GM23338 (cell line): ENCODE measurements around the gene FAF1. TPM values are rescaled to one million over a fixed set of nuclear protein-coding genes. Genes with fewer than 3 reads are reported as not detected.

ENCODE experiments used
- ATAC-seq: fragments of 200-7000 bp; cut with Tn5 transposase; 3 replicates; pipeline ENCODE4 v1.9.1; 2020
- DNase-seq: peaks from one replicate; pipeline ENCODE4 v3.0.0-alpha.2; 2015; ENCODE audit warnings: low spot score
- H2AFZ ChIP-seq: fragments of 200-600 bp; sonication (generic); 2 replicates; pipeline ENCODE4 v1.8.0; 2016; ENCODE audit warnings: antibody characterized with exemption, mild to moderate bottlenecking, moderate library complexity
- H3F3A ChIP-seq: fragments of 200-600 bp; sonication (generic); replicated peaks from 2 replicates; pipeline ENCODE4 v1.8.0; 2017; ENCODE audit warnings: antibody characterized with exemption, mixed run types, low read depth
- H3K27ac ChIP-seq: fragments of 200-600 bp; sonication (generic); 2 replicates; pipeline ENCODE4 v1.6.1; 2016; ENCODE audit warnings: low read depth
- H3K27me3 ChIP-seq: fragments of 200-600 bp; sonication (generic); 2 replicates; pipeline ENCODE4 v1.8.0; 2016; ENCODE audit warnings: mild to moderate bottlenecking, mixed run types, moderate library complexity; ENCODE audit not compliant: insufficient read depth
- H3K36me3 ChIP-seq: fragments of 200-600 bp; sonication (generic); 2 replicates; pipeline ENCODE4 v1.8.0; 2016; ENCODE audit warnings: mild to moderate bottlenecking; ENCODE audit not compliant: insufficient read depth
- H3K4me1 ChIP-seq: fragments of 200-600 bp; sonication (generic); 2 replicates; pipeline ENCODE4 v1.8.0; 2016; ENCODE audit warnings: mild to moderate bottlenecking, moderate library complexity; ENCODE audit not compliant: insufficient read depth
- H3K4me2 ChIP-seq: fragments of 200-600 bp; sonication (generic); 2 replicates; pipeline ENCODE4 v1.7.1; 2017; ENCODE audit warnings: mixed run types
- H3K4me3 ChIP-seq: fragments of 200-600 bp; sonication (generic); 2 replicates; pipeline ENCODE4 v1.6.1; 2016; ENCODE audit warnings: mixed run types
- H3K79me2 ChIP-seq: fragments of 200-600 bp; sonication (generic); replicated peaks from 2 replicates; pipeline ENCODE4 v1.8.0; 2017; ENCODE audit warnings: mild to moderate bottlenecking; ENCODE audit not compliant: insufficient read depth
- H3K9me2 ChIP-seq: fragments of 200-600 bp; sonication (generic); 2 replicates; pipeline ENCODE4 v1.8.0; 2017; ENCODE audit not compliant: insufficient read depth
- H4K20me1 ChIP-seq: fragments of 200-600 bp; sonication (generic); replicated peaks from 2 replicates; pipeline ENCODE4 v1.8.0; 2017; ENCODE audit warnings: mild to moderate bottlenecking; ENCODE audit not compliant: insufficient read depth
- H3K27ac Mint-ChIP-seq: 2 replicates; pipeline ENCODE4 v1.8.0; 2020; ENCODE audit warnings: inconsistent platforms, mild to moderate bottlenecking, moderate library complexity, mixed read lengths
- H3K27me3 Mint-ChIP-seq: 3 replicates; pipeline ENCODE4 v1.8.0; 2022; ENCODE audit warnings: low read depth, mild to moderate bottlenecking, moderate library complexity, mixed read lengths, inconsistent platforms; ENCODE audit not compliant: insufficient read depth, poor library complexity
- H3K36me3 Mint-ChIP-seq: 3 replicates; pipeline ENCODE4 v1.8.0; 2021; ENCODE audit warnings: low read depth, mild to moderate bottlenecking, inconsistent platforms, moderate library complexity, mixed read lengths
- H3K4me1 Mint-ChIP-seq: 3 replicates; pipeline ENCODE4 v1.8.0; 2020; ENCODE audit warnings: mild to moderate bottlenecking, inconsistent platforms, mixed read lengths
- H3K4me3 Mint-ChIP-seq: 3 replicates; pipeline ENCODE4 v1.8.0; 2021; ENCODE audit warnings: moderate library complexity, mild to moderate bottlenecking, inconsistent platforms, mixed read lengths
- H3K9me3 Mint-ChIP-seq: 3 replicates; pipeline ENCODE4 v1.8.0; 2020; ENCODE audit warnings: moderate library complexity, mild to moderate bottlenecking, inconsistent platforms, mixed read lengths
- CREB1 ChIP-seq: fragments of 250-450 bp; sonication (Bioruptor Pico); IDR thresholded peaks from 2 replicates; pipeline ENCODE4 v1.5.0; 2020; ENCODE audit warnings: low read depth, mild to moderate bottlenecking, moderate library complexity
- ETS1 ChIP-seq: IDR thresholded peaks from 2 replicates; pipeline ENCODE4 v1.6.1; 2016; ENCODE audit warnings: antibody characterized with exemption
- EZH2 ChIP-seq: fragments of 200-600 bp; sonication (generic); IDR thresholded peaks from one replicate; pipeline ENCODE4 v1.8.0; 2017; ENCODE audit warnings: antibody characterized with exemption, mild to moderate bottlenecking, low read depth; ENCODE audit not compliant: unreplicated experiment
- EZH2phosphoT487 ChIP-seq: fragments of 200-600 bp; sonication (generic); IDR thresholded peaks from one replicate; pipeline ENCODE4 v1.8.1; 2018; ENCODE audit warnings: antibody characterized with exemption; ENCODE audit not compliant: unreplicated experiment
- JUNB ChIP-seq: IDR thresholded peaks from one replicate; pipeline ENCODE4 v1.6.1; 2016; ENCODE audit warnings: antibody characterized with exemption; ENCODE audit not compliant: unreplicated experiment
- NANOG ChIP-seq: IDR thresholded peaks from 2 replicates; pipeline ENCODE4 v1.6.1; 2016; ENCODE audit warnings: antibody characterized with exemption, borderline replicate concordance
- POLR2AphosphoS5 ChIP-seq: IDR thresholded peaks from 2 replicates; pipeline ENCODE4 v1.6.1; 2016; ENCODE audit warnings: antibody characterized with exemption, low read depth
- STAT1 ChIP-seq: IDR thresholded peaks from one replicate; pipeline ENCODE4 v1.6.1; 2016; ENCODE audit warnings: antibody characterized with exemption; ENCODE audit not compliant: unreplicated experiment
- ZNF114 ChIP-seq: fragments of 250-450 bp; sonication (Bioruptor Pico); IDR thresholded peaks from 2 replicates; pipeline ENCODE4 v1.5.0; 2020; ENCODE audit warnings: mild to moderate bottlenecking, moderate library complexity
- ZNF331 ChIP-seq: fragments of 250-450 bp; sonication (Bioruptor Pico); IDR thresholded peaks from 2 replicates; pipeline ENCODE4 v1.5.0; 2020; ENCODE audit warnings: low read depth, mild to moderate bottlenecking, moderate library complexity
- ZNF462 ChIP-seq: fragments of 250-450 bp; sonication (Bioruptor Pico); IDR thresholded peaks from 2 replicates; pipeline ENCODE4 v1.5.0; 2020; ENCODE audit warnings: mild to moderate bottlenecking, moderate library complexity
- polyA plus RNA-seq: library from polyadenylated mRNA; unstranded; fragments of >200 nt; fragmentation: Nextera tagmentation; extraction: Ambion mirVana; gene quantifications from 2 replicates; pipeline ENCODE4 v1.2.1, GENCODE V29; 2016
- total RNA-seq: library from RNA; depleted of rRNA; stranded (reverse); fragments of >200 nt; shearing (Covaris generic); gene quantifications from 2 replicates; pipeline ENCODE4 v1.2.3, GENCODE V29; 2014
- TF ChIP-seq, protein P1 (sequence below), 2 experiments: fragments of 200-600 bp in 1 of 2; sonication (generic) in 1 of 2; conservative IDR thresholded peaks; 2 replicates each; pipeline versions ENCODE4 v1.5.1 to v1.6.1; 2016 to 2017; ENCODE audit warnings: antibody characterized with exemption in 2 of 2, low read depth in 2 of 2, mild to moderate bottlenecking in 2 of 2, moderate library complexity in 1 of 2
- TF ChIP-seq, protein P2 (sequence below): IDR thresholded peaks from one replicate; pipeline ENCODE4 v1.6.1; 2018; ENCODE audit warnings: antibody characterized with exemption; ENCODE audit not compliant: unreplicated experiment

The FAF1 gene
- total and polyA plus RNA-seq, 2 experiments from 2014 or later, result 24.1 to 53.2 TPM

DNA sequence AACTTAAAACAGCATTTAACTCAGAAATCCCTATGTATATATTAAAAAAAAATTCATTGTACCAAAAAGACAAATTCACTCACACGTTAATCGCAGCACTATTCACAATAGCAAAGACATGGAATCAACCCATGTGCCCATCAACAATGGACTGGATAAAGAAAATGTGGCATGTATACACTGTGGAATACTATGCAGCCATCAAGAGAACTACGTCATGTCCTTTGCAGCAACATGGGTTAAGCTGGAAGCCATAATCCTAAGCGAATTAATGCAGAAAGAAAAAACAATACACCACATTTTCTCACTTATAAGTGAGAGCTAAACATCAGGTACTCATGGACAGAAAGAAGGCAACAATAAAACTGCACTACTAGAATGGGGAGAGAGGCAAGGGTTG lies 99.4 kb downstream of the FAF1 start:
- no peaks in the 10 kb centered on the region for H3K4me1 ChIP-seq
- Mint-ChIP-seq H3K9me3 (peaks cover 22% of the 10 kb centered on the region), H3K27me3 (no peaks in the 10 kb centered on the region), H3K4me1 (no peaks in the 10 kb centered on the region), H3K36me3 (peaks cover 13% of the 10 kb centered on the region; the same call in 2 of the 3 replicates), H3K4me3 (no peak overlapping the region), H3K27ac (no peak overlapping the region)
- no peak overlapping the region for H2AFZ ChIP-seq
- 0 out of 2 replicates have a peak, but pooled peaks cover 10% of the 10 kb centered on the region for H3K36me3 ChIP-seq
- H4K20me1 ChIP-seq, result no peaks in the 10 kb centered on the region
- peaks cover 59% of the 10 kb centered on the region for H3K79me2 ChIP-seq
- DNase-seq (no peak), ATAC-seq (no peak)
- no peak overlapping the region for H3K27ac ChIP-seq
- H3K4me3 ChIP-seq, result no peak overlapping the region
- H3K9me2 ChIP-seq, result no peaks in the 10 kb centered on the region
- no peaks in the 10 kb centered on the region for H3F3A ChIP-seq
- TF ChIP-seq EZH2phosphoT487, result no peak
- TF ChIP-seq JUNB, result no peak
- TF ChIP-seq ZNF462 (CRISPR knock-in tag), result no peak
- TF ChIP-seq EZH2, result no peak
- no peak for TF ChIP-seq CREB1 (CRISPR knock-in tag)
- no peak for TF ChIP-seq POLR2AphosphoS5
- TF ChIP-seq ZNF114 (CRISPR knock-in tag), result no peak
- TF ChIP-seq, protein P1, sequence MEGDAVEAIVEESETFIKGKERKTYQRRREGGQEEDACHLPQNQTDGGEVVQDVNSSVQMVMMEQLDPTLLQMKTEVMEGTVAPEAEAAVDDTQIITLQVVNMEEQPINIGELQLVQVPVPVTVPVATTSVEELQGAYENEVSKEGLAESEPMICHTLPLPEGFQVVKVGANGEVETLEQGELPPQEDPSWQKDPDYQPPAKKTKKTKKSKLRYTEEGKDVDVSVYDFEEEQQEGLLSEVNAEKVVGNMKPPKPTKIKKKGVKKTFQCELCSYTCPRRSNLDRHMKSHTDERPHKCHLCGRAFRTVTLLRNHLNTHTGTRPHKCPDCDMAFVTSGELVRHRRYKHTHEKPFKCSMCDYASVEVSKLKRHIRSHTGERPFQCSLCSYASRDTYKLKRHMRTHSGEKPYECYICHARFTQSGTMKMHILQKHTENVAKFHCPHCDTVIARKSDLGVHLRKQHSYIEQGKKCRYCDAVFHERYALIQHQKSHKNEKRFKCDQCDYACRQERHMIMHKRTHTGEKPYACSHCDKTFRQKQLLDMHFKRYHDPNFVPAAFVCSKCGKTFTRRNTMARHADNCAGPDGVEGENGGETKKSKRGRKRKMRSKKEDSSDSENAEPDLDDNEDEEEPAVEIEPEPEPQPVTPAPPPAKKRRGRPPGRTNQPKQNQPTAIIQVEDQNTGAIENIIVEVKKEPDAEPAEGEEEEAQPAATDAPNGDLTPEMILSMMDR (conservative IDR thresholded peaks at IDR 0.05; ENCODE audit: low read depth in 2 of 2), result no peak
- TF ChIP-seq ZNF331 (CRISPR knock-in tag), result no peak
- no peak for TF ChIP-seq STAT1
- TF ChIP-seq, protein P2, sequence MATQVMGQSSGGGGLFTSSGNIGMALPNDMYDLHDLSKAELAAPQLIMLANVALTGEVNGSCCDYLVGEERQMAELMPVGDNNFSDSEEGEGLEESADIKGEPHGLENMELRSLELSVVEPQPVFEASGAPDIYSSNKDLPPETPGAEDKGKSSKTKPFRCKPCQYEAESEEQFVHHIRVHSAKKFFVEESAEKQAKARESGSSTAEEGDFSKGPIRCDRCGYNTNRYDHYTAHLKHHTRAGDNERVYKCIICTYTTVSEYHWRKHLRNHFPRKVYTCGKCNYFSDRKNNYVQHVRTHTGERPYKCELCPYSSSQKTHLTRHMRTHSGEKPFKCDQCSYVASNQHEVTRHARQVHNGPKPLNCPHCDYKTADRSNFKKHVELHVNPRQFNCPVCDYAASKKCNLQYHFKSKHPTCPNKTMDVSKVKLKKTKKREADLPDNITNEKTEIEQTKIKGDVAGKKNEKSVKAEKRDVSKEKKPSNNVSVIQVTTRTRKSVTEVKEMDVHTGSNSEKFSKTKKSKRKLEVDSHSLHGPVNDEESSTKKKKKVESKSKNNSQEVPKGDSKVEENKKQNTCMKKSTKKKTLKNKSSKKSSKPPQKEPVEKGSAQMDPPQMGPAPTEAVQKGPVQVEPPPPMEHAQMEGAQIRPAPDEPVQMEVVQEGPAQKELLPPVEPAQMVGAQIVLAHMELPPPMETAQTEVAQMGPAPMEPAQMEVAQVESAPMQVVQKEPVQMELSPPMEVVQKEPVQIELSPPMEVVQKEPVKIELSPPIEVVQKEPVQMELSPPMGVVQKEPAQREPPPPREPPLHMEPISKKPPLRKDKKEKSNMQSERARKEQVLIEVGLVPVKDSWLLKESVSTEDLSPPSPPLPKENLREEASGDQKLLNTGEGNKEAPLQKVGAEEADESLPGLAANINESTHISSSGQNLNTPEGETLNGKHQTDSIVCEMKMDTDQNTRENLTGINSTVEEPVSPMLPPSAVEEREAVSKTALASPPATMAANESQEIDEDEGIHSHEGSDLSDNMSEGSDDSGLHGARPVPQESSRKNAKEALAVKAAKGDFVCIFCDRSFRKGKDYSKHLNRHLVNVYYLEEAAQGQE, result no peak
- no peak for TF ChIP-seq NANOG
- TF ChIP-seq ETS1, result no peak
- H3K4me2 ChIP-seq, result no peak overlapping the region
- no peaks in the 10 kb centered on the region for H3K27me3 ChIP-seq
